Measurements from ENCODE around the gene ZNF674. TPM values are rescaled to one million over a fixed set of nuclear protein-coding genes. Genes with fewer than 3 reads are reported as not detected.

ZNF674 gene
- total and polyA plus RNA-seq, 10 of the 15 experiments (the other 5 are each of a cell fraction or from before 2014, with no cell fraction given): 1.0 to 3.7 (median 1.8) TPM

GRCh38 chrX:46580613-46581012 lies 35.4 kb upstream of the ZNF674 start (continued):
- TF ChIP-seq, protein P1, sequence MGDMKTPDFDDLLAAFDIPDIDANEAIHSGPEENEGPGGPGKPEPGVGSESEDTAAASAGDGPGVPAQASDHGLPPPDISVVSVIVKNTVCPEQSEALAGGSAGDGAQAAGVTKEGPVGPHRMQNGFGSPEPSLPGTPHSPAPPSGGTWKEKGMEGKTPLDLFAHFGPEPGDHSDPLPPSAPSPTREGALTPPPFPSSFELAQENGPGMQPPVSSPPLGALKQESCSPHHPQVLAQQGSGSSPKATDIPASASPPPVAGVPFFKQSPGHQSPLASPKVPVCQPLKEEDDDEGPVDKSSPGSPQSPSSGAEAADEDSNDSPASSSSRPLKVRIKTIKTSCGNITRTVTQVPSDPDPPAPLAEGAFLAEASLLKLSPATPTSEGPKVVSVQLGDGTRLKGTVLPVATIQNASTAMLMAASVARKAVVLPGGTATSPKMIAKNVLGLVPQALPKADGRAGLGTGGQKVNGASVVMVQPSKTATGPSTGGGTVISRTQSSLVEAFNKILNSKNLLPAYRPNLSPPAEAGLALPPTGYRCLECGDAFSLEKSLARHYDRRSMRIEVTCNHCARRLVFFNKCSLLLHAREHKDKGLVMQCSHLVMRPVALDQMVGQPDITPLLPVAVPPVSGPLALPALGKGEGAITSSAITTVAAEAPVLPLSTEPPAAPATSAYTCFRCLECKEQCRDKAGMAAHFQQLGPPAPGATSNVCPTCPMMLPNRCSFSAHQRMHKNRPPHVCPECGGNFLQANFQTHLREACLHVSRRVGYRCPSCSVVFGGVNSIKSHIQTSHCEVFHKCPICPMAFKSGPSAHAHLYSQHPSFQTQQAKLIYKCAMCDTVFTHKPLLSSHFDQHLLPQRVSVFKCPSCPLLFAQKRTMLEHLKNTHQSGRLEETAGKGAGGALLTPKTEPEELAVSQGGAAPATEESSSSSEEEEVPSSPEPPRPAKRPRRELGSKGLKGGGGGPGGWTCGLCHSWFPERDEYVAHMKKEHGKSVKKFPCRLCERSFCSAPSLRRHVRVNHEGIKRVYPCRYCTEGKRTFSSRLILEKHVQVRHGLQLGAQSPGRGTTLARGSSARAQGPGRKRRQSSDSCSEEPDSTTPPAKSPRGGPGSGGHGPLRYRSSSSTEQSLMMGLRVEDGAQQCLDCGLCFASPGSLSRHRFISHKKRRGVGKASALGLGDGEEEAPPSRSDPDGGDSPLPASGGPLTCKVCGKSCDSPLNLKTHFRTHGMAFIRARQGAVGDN (IDR thresholded peaks at IDR 0.05): no peak
- TF ChIP-seq DPF2 (IDR thresholded peaks at IDR 0.05) (peak; percentile 51), EP300 (IDR thresholded peaks at IDR 0.05; ENCODE audit: borderline replicate concordance in 1 of 2, control insufficient read depth in 1 of 2, low read depth in 2 of 2, low read length in 2 of 2) (peak in 1 of 2 experiments; percentile 23; a peak in 1 of 4 replicates), SREBF2 (IDR thresholded peaks at IDR 0.05; ENCODE audit: low read length) (no peak), KAT2A (conservative IDR thresholded peaks at IDR 0.05; ENCODE audit: control insufficient read depth, low read depth, low read length) (no peak), E2F8 (IDR thresholded peaks at IDR 0.05; ENCODE audit: low read depth, partially characterized antibody) (no peak), WRNIP1 (IDR thresholded peaks at IDR 0.05; ENCODE audit: borderline replicate concordance, low read depth, low read length) (no peak), NFIC (IDR thresholded peaks at IDR 0.05; ENCODE audit: low read depth, low read length) (peak; percentile 48; the same call in 1 of the 2 replicates), MXI1 (IDR thresholded peaks at IDR 0.05; ENCODE audit: low read depth, low read length) (no peak), IRF3 (IDR thresholded peaks at IDR 0.05) (no peak), NR2F1 (conservative IDR thresholded peaks at IDR 0.05) (peak; percentile 63; the same call in 1 of the 2 replicates), MTA2 (IDR thresholded peaks at IDR 0.05; ENCODE audit: low read depth) (0 out of 2 replicates have a peak, but pooled peaks have one; percentile 15), MYC (IDR thresholded peaks at IDR 0.05; ENCODE audit: insufficient read depth, insufficient read length, insufficient replicate concordance, low read length, severe bottlenecking) (no peak), MYB (IDR thresholded peaks at IDR 0.05; ENCODE audit: borderline replicate concordance, low read depth, low read length) (no peak), RBBP5 (conservative IDR thresholded peaks at IDR 0.05) (no peak), POLR2A (IDR thresholded peaks at IDR 0.05; ENCODE audit: low read depth, low read length) (no peak), SMARCA5 (IDR thresholded peaks at IDR 0.05) (no peak), SMAD5 (IDR thresholded peaks at IDR 0.05; ENCODE audit: low read depth) (no peak), SMAD1 (IDR thresholded peaks at IDR 0.05; ENCODE audit: low read depth, partially characterized antibody) (no peak)
- TF ChIP-seq, protein P2, sequence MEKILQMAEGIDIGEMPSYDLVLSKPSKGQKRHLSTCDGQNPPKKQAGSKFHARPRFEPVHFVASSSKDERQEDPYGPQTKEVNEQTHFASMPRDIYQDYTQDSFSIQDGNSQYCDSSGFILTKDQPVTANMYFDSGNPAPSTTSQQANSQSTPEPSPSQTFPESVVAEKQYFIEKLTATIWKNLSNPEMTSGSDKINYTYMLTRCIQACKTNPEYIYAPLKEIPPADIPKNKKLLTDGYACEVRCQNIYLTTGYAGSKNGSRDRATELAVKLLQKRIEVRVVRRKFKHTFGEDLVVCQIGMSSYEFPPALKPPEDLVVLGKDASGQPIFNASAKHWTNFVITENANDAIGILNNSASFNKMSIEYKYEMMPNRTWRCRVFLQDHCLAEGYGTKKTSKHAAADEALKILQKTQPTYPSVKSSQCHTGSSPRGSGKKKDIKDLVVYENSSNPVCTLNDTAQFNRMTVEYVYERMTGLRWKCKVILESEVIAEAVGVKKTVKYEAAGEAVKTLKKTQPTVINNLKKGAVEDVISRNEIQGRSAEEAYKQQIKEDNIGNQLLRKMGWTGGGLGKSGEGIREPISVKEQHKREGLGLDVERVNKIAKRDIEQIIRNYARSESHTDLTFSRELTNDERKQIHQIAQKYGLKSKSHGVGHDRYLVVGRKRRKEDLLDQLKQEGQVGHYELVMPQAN (conservative IDR thresholded peaks at IDR 0.05): no peak
- TF ChIP-seq, protein P3, sequence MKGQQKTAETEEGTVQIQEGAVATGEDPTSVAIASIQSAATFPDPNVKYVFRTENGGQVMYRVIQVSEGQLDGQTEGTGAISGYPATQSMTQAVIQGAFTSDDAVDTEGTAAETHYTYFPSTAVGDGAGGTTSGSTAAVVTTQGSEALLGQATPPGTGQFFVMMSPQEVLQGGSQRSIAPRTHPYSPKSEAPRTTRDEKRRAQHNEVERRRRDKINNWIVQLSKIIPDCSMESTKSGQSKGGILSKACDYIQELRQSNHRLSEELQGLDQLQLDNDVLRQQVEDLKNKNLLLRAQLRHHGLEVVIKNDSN (IDR thresholded peaks at IDR 0.05; ENCODE audit: borderline replicate concordance, extremely low read length, insufficient read depth, low read depth, low read length): no peak

Data from GM12878 (cell line).